HG02870 (cell line): ENCODE data around the gene PCDH12.

ENCODE experiments used
- ATAC-seq: cut with Tn5 transposase; IDR thresholded peaks from one replicate; pipeline ENCODE4 v1.9.1; 2021; ENCODE audit warnings: mild to moderate bottlenecking, moderate library complexity; ENCODE audit not compliant: unreplicated experiment

Gene PCDH12

GRCh38 chr5:141966963-141967333, 8.9 kb upstream of the PCDH12 start:
- no peak for ATAC-seq

- no peak for ATAC-seq
Measured at GRCh38 chr5:141966275-141966962, 8.4 kb upstream of the PCDH12 start.

GRCh38 chr5:141965071-141965470, 7.1 kb upstream of the PCDH12 start:
- no peak for ATAC-seq

- no peak for ATAC-seq
Measured at GRCh38 chr5:141963701-141964100, 5.7 kb upstream of the PCDH12 start.

GRCh38 chr5:141961466-141961865, 3.5 kb upstream of the PCDH12 start:
- no peak for ATAC-seq

- peak; percentile 91 for ATAC-seq
Measured at GRCh38 chr5:141960449-141961323, 2.7 kb upstream of the PCDH12 start.

- no peak for ATAC-seq
Measured at GRCh38 chr5:141960018-141960417, 2.0 kb upstream of the PCDH12 start.

GRCh38 chr5:141958546-141959172, 657 bp upstream of the PCDH12 start:
- ATAC-seq, result no peak

- ATAC-seq, result no peak
Measured at GRCh38 chr5:141957367-141957996, 520 bp downstream of the PCDH12 start.

- ATAC-seq, result no peak
Measured at GRCh38 chr5:141954194-141954593, 3.8 kb downstream of the PCDH12 start.

GRCh38 chr5:141952020-141952419, 6.0 kb downstream of the PCDH12 start:
- ATAC-seq, result no peak

GRCh38 chr5:141951332-141951781, 6.6 kb downstream of the PCDH12 start:
- no peak for ATAC-seq

GRCh38 chr5:141950207-141951005, 7.6 kb downstream of the PCDH12 start:
- ATAC-seq, result no peak

GRCh38 chr5:141949511-141949910, 8.5 kb downstream of the PCDH12 start:
- no peak for ATAC-seq

- ATAC-seq, result no peak
Measured at GRCh38 chr5:141948812-141949211, 9.2 kb downstream of the PCDH12 start.

GRCh38 chr5:141947316-141947715, 10.7 kb downstream of the PCDH12 start:
- ATAC-seq, result no peak

GRCh38 chr5:141945511-141946051, 12.4 kb downstream of the PCDH12 start:
- no peak for ATAC-seq

- ATAC-seq, result no peak
Measured at GRCh38 chr5:141944076-141944475, 13.9 kb downstream of the PCDH12 start.

GRCh38 chr5:141942185-141942857, 15.7 kb downstream of the PCDH12 start:
- no peak for ATAC-seq

GRCh38 chr5:141941779-141942178, 16.2 kb downstream of the PCDH12 start:
- no peak for ATAC-seq
